ENCODE results near the gene CDC42SE2.

Gene CDC42SE2

DNA sequence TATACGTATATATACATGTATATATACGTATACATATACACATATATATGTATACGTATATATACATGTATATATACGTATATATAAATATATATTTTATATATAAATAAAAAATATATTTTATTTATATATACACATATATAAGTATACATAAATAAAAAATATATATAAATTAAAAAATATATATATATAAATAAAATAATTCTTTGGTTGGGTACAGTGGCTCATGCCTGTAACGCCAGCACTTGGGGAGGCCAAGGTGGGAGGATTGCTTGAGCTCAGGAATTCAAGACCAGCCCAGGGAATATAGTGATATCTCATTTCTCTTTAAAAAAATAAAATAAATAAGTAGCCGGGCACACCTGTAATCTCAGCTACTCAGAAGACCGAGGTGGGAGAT lies 155.0 kb downstream of the CDC42SE2 start:
- no peaks in the 10 kb centered on the region for H3K9me3 ChIP-seq
- no peaks in the 10 kb centered on the region for H3K27me3 ChIP-seq
- no peak for TF ChIP-seq CTCF (IDR thresholded peaks at IDR 0.05)
- H3K36me3 ChIP-seq: peaks cover 54% of the 10 kb centered on the region
- no peak overlapping the region for H3K27ac ChIP-seq
- no peak overlapping the region for H3K4me3 ChIP-seq (ENCODE audit: low read depth in 1 of 2, low read length in 1 of 2)
- peaks cover 0 to 4% of the 10 kb centered on the region in 2 experiments for H3K4me1 ChIP-seq (ENCODE audit: control insufficient read depth in 1 of 2, insufficient read depth in 1 of 2, low read depth in 1 of 2, low read length in 1 of 2)

DNA sequence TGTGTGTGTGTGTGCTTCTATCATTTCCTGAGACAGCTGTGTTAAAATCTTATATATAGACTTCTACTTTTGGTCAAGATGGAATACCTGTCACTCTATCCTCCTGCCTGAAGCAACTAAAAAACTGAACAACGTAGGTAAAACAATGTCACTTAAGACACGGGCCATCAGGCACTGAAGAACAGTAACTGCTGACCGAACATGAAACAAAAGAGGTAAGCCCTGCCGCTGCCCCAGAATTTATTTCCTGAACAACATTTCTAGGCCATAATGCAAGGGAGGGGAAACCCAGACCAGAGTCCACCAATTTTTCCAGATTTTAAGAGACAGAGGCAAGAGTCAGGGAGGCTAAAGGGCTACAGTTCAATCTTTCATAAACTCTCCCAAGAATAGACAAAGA lies 156.0 kb downstream of the CDC42SE2 start:
- Histone ChIP-seq H3K4me1 (ENCODE audit: control insufficient read depth in 1 of 2, insufficient read depth in 1 of 2, low read depth in 1 of 2, low read length in 1 of 2) (peaks cover 0 to 4% of the 10 kb centered on the region in 2 experiments), H3K9me3 (no peaks in the 10 kb centered on the region), H3K4me3 (ENCODE audit: low read depth in 1 of 2, low read length in 1 of 2) (no peak overlapping the region), H3K27me3 (no peaks in the 10 kb centered on the region), H3K36me3 (peaks cover 53% of the 10 kb centered on the region), H3K27ac (no peak overlapping the region)
- TF ChIP-seq CTCF (IDR thresholded peaks at IDR 0.05): no peak

- Histone ChIP-seq H3K36me3 (peaks cover 79% of the 10 kb centered on the region), H3K27ac (no peak overlapping the region), H3K27me3 (no peaks in the 10 kb centered on the region), H3K4me3 (ENCODE audit: low read depth in 1 of 2, low read length in 1 of 2) (no peak overlapping the region), H3K9me3 (no peaks in the 10 kb centered on the region), H3K4me1 (ENCODE audit: control insufficient read depth in 1 of 2, insufficient read depth in 1 of 2, low read depth in 1 of 2, low read length in 1 of 2) (no peaks in the 10 kb centered on the region)
- no peak for TF ChIP-seq CTCF (IDR thresholded peaks at IDR 0.05)
Measured at GRCh38 chr5:131423056-131423455, 159.2 kb downstream of the CDC42SE2 start.

DNA sequence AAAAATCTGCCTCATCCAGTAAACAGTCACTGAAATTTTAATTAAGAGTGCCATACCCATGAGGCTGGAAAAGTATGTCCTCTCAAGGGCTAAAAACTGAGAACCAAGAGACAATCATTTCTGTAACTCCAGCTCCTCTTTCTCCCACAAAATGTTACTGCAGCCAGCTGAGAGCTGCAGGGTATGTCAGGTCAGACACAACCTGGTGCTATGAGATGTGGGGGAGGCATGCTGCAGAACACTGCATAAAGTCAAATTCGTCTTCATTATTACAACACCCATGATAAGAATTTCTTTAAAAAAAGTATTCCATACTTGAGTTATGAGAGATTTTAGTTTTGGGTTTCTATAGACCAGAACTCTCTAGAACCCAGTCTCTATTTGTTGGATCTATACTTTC lies 162.2 kb downstream of the CDC42SE2 start:
- no peak overlapping the region for H3K27ac ChIP-seq
- no peak overlapping the region for H3K4me3 ChIP-seq (ENCODE audit: low read depth in 1 of 2, low read length in 1 of 2)
- no peaks in the 10 kb centered on the region for H3K4me1 ChIP-seq (ENCODE audit: control insufficient read depth in 1 of 2, insufficient read depth in 1 of 2, low read depth in 1 of 2, low read length in 1 of 2)
- H3K9me3 ChIP-seq: no peaks in the 10 kb centered on the region
- H3K36me3 ChIP-seq: peaks cover 89% of the 10 kb centered on the region
- H3K27me3 ChIP-seq: no peaks in the 10 kb centered on the region
- TF ChIP-seq CTCF (IDR thresholded peaks at IDR 0.05): no peak

DNA sequence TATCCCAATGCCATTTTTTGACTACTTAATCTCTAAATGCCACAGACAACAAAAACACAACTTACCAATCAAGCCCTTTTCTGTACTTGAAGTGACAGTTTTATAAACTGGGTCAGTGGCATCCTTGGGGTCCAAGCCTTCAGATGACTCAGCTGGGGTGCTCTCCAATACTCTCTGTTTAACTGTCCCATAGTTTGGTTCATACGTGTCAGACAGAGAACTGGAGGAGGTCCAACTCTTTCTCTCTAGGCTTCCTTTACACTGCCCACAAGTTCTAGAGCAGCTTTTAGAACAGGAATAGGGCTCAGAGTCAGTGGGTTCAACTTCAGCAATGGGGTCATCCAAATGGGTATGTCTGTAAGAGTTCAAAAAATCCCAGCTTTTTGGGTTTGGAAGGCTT lies 166.9 kb downstream of the CDC42SE2 start:
- Histone ChIP-seq H3K9me3 (no peaks in the 10 kb centered on the region), H3K4me3 (ENCODE audit: low read depth in 1 of 2, low read length in 1 of 2) (no peak overlapping the region), H3K27ac (no peak overlapping the region), H3K27me3 (no peaks in the 10 kb centered on the region), H3K36me3 (peaks cover 93% of the 10 kb centered on the region), H3K4me1 (ENCODE audit: control insufficient read depth in 1 of 2, insufficient read depth in 1 of 2, low read depth in 1 of 2, low read length in 1 of 2) (no peaks in the 10 kb centered on the region)
- no peak for TF ChIP-seq CTCF (IDR thresholded peaks at IDR 0.05)

- Histone ChIP-seq H3K27ac (no peak overlapping the region), H3K36me3 (peaks cover 93% of the 10 kb centered on the region), H3K4me1 (ENCODE audit: control insufficient read depth in 1 of 2, insufficient read depth in 1 of 2, low read depth in 1 of 2, low read length in 1 of 2) (no peaks in the 10 kb centered on the region), H3K9me3 (no peaks in the 10 kb centered on the region), H3K27me3 (no peaks in the 10 kb centered on the region), H3K4me3 (ENCODE audit: low read depth in 1 of 2, low read length in 1 of 2) (no peak overlapping the region)
- no peak for TF ChIP-seq CTCF (IDR thresholded peaks at IDR 0.05)
Measured at GRCh38 chr5:131431794-131432193, 167.9 kb downstream of the CDC42SE2 start.
